Right lobe of liver (tissue), 6 donors: ENCODE results near the gene RFX3. TPM values are rescaled to one million over a fixed set of nuclear protein-coding genes. Genes with fewer than 3 reads are reported as not detected.

Experiments used
- ATAC-seq, 4 donors: fragments of 200-7000 bp; cut with Tn5 transposase; one replicate each; pipeline ENCODE4 v1.9.1; 2020; ENCODE audit warnings: mild to moderate bottlenecking in 4 of 4, moderate library complexity in 4 of 4
- DNase-seq, 3 donors: peaks; one replicate each; pipeline ENCODE4 v3.0.0-alpha.2; 2020
- H3K27ac ChIP-seq, 3 donors: fragments of 200-600 bp; one replicate each; pipeline ENCODE4 v1.8.0; 2022
- H3K27me3 ChIP-seq, 2 donors: fragments of 200-600 bp; one replicate each; pipeline ENCODE4 v1.8.0; 2022
- H3K36me3 ChIP-seq, 4 donors: fragments of 200-600 bp; sonication (generic) in 1 of 4; one replicate each; pipeline versions ENCODE4 v1.5.1 to v1.8.0; 2017 to 2022; ENCODE audit warnings: control low read depth in 1 of 4
- H3K4me1 ChIP-seq, 4 donors: fragments of 200-600 bp; sonication (generic) in 1 of 4; one replicate each; pipeline versions ENCODE4 v1.5.1 to v1.8.0; 2017 to 2022; ENCODE audit warnings: control low read depth in 1 of 4
- H3K4me3 ChIP-seq, 3 donors: fragments of 200-600 bp; one replicate each; pipeline ENCODE4 v1.8.0; 2022
- H3K9me3 ChIP-seq, 4 donors: fragments of 200-600 bp; sonication (generic) in 1 of 4; one replicate each; pipeline versions ENCODE4 v1.5.1 to v1.8.0; 2017 to 2022; ENCODE audit warnings: control low read depth in 1 of 4
- CTCF ChIP-seq, 4 donors: fragments of 200-600 bp in 3 of 4; fragments of 450-650 bp in 1 of 4; IDR thresholded peaks; one replicate each; pipeline versions ENCODE4 v1.5.1 to v1.8.0; 2016 to 2022; ENCODE audit warnings: antibody characterized with exemption in 4 of 4, mild to moderate bottlenecking in 2 of 4
- POLR2A ChIP-seq: fragments of 450-650 bp; IDR thresholded peaks from one replicate; pipeline ENCODE4 v1.6.1; 2017; ENCODE audit warnings: antibody characterized with exemption, mild to moderate bottlenecking
- WGBS: methylation state at CpG from one replicate; pipeline ENCODE4 v1.1.6; 2018; ENCODE audit warnings: low coverage, low lambda C conversion rate; ENCODE audit not compliant: insufficient coverage; ENCODE audit errors: missing lambda C conversion rate; 5-methylcytosine and 5-hydroxymethylcytosine counted together
- intact Hi-C, 2 donors: fragments of 100-400 bp; cut with DNase I; formaldehyde crosslinking; loops; one replicate each; pipeline versions ENCODE4 v1.11.2 to v1.14.1; 2022
- total RNA-seq, 6 experiments: library from RNA; depleted of rRNA in 2 of 6; stranded (reverse); fragments of >200 nt in 2 of 6; fragmentation: NEBNext Ultra II Directional in 3 of 6; extraction: Animal tissue kit (Norgen Biotek cat#: 25700) in 3 of 6; gene quantifications; one replicate each; pipeline versions ENCODE4 v1.1.0 to v1.2.4, GENCODE V29; 2016 to 2023
- donor health status: DM: no; HTN: yes; CAD: no.
- donor health status: DM: no; HTN: no; CAD: no.
- donor health status: DM: no; HTN: no; CAD: no.
- donor health status: DM: no; HTN: yes; CAD: no.
- donor health status: DM: no; HTN: yes; CAD: no.

RFX3 gene
- total RNA-seq, 6 experiments from 2014 or later, result 1.4 to 2.5 (median 1.8) TPM

DNA sequence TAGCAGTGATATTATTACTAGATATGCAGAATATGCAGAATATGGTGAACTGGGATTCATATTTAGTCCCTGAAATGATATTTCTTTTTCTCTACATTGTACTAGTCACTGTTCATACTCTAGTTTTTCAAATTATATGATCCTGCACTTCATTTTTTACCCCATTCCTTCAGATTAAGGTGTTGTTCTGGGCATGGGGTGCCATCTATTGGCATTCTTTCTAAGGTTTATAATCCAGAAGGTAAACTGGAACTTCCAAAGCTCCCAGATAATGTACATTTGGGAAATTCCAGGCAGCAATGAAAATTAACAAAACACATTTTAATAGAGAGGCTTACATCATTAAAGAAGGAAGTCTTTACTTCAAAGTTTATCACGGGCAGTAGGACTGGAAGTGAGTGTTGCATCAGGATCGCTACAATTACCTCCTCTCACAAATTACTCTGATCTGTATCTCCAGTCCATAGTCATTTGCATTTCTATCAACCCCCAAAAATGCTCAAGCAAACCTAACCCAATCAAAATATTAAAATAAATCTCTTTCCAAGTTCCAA is 12.5 kb downstream of the RFX3 start:
- WGBS, result 59% methylated on average over 2 of the region's 2 CpGs
- no peak for ATAC-seq
- no peak overlapping the region for H3K4me3 ChIP-seq

GRCh38 chr9:3511551-3511950 is 14.2 kb downstream of the RFX3 start:
- DNase-seq (no peak), ATAC-seq (no peak)
- Histone ChIP-seq H3K27ac (no peak overlapping the region), H3K36me3 (no peaks in the 10 kb centered on the region), H3K9me3 (no peaks in the 10 kb centered on the region), H3K27me3 (no peaks in the 10 kb centered on the region), H3K4me1 (no peaks in the 10 kb centered on the region), H3K4me3 (no peak overlapping the region)
- WGBS, result 44% methylated on average over 1 of the region's 1 CpG
- TF ChIP-seq POLR2A, result no peak
- TF ChIP-seq CTCF (IDR thresholded peaks at IDR 0.05), result no peak
- intact Hi-C loops, result no loop called here

More for the DNA sequence above, 12.5 kb downstream of the RFX3 start:
- Histone ChIP-seq H3K27ac (no peak overlapping the region), H3K36me3 (no peaks in the 10 kb centered on the region), H3K9me3 (no peaks in the 10 kb centered on the region), H3K27me3 (no peaks in the 10 kb centered on the region), H3K4me1 (no peaks in the 10 kb centered on the region)
- TF ChIP-seq CTCF (IDR thresholded peaks at IDR 0.05) (no peak), POLR2A (no peak)
- no peak for DNase-seq
- intact Hi-C loops, result no loop called here

DNA sequence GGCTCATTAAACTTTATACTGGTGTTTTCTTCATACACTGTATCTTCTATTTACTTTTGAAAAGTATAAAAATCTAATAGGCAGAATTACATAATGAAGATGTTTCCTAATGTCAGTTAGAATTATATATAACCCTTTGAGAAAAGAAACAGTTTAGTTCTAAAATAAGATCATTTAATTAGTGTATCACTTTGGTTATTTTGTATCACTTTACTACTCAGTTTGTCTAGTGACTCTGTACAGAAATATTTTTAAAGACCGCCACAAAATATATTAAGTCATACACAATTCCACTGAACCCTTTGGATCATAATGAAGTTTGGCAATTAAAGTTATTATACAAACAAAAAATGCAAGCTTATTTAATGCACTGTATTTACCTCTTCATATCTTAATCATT is 15.0 kb downstream of the RFX3 start:
- H3K27me3 ChIP-seq, result no peaks in the 10 kb centered on the region
- no peak for TF ChIP-seq CTCF (IDR thresholded peaks at IDR 0.05)
- TF ChIP-seq POLR2A, result no peak
- no peaks in the 10 kb centered on the region for H3K4me1 ChIP-seq
- no peak for ATAC-seq
- H3K4me3 ChIP-seq, result no peak overlapping the region
- intact Hi-C loops, result no loop called here
- 100% methylated on average over 1 of the region's 1 CpG for WGBS
- no peak overlapping the region for H3K27ac ChIP-seq
- no peak for DNase-seq
- H3K36me3 ChIP-seq, result no peaks in the 10 kb centered on the region
- no peaks in the 10 kb centered on the region for H3K9me3 ChIP-seq

DNA sequence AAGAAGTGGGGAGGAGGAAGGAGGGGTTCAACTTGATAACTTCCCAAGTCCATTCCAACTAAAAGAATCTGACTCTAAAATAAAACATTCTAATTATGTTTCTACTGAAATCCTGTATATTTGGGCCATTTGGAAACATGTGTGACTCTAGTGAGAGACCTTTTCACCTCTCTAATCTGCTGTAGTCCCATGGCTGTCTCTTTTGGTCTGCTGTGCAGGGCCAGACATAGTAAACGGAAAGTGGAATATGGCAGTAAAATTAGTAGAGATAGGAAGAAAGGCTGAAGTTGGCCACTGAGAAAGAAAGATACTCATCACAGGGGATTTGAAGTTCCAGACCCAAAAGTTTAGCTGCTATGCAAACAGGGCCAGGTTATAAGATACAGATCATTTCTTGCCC is 15.9 kb downstream of the RFX3 start:
- Histone ChIP-seq H3K9me3 (no peaks in the 10 kb centered on the region), H3K36me3 (no peaks in the 10 kb centered on the region), H3K4me3 (no peak overlapping the region), H3K27me3 (no peaks in the 10 kb centered on the region), H3K27ac (no peak overlapping the region), H3K4me1 (no peaks in the 10 kb centered on the region)
- ATAC-seq (no peak), DNase-seq (no peak)
- WGBS, result 62% methylated on average over 1 of the region's 1 CpG
- no peak for TF ChIP-seq POLR2A
- TF ChIP-seq CTCF (IDR thresholded peaks at IDR 0.05), result no peak
- intact Hi-C loops, result no loop called here
